Mucosa of descending colon (tissue), 3 donors: Measurements from ENCODE around the gene NCBP3. TPM values are rescaled to one million over a fixed set of nuclear protein-coding genes. Genes with fewer than 3 reads are reported as not detected.

Experiments used
- ATAC-seq: fragments of 200-7000 bp; cut with Tn5 transposase; one replicate; pipeline ENCODE4 v1.9.1; 2020; ENCODE audit warnings: mild to moderate bottlenecking, moderate library complexity
- DNase-seq, 3 donors: peaks; one replicate each; pipeline ENCODE4 v3.0.0-alpha.2; 2020
- H3K36me3 ChIP-seq: fragments of 200-600 bp; one replicate; pipeline ENCODE4 v1.8.0; 2021; ENCODE audit warnings: low read depth, mild to moderate bottlenecking
- H3K4me1 ChIP-seq: fragments of 200-600 bp; one replicate; pipeline ENCODE4 v1.8.0; 2021; ENCODE audit warnings: low read depth, mild to moderate bottlenecking
- H3K4me3 ChIP-seq: fragments of 200-600 bp; one replicate; pipeline ENCODE4 v1.8.0; 2021; ENCODE audit warnings: mild to moderate bottlenecking
- H3K9me3 ChIP-seq: fragments of 200-600 bp; one replicate; pipeline ENCODE4 v1.8.0; 2021; ENCODE audit warnings: mild to moderate bottlenecking
- CTCF ChIP-seq: fragments of 200-600 bp; IDR thresholded peaks from one replicate; pipeline ENCODE4 v1.8.0; 2022; ENCODE audit warnings: antibody characterized with exemption, mild to moderate bottlenecking
- intact Hi-C, 2 donors: fragments of 100-400 bp; cut with DNase I in 1 of 2; cut with micrococcal nuclease in 1 of 2; formaldehyde crosslinking; loops; one replicate each; pipeline versions ENCODE4 v1.11.0 to v1.11.1; 2022; cut with DNase I, micrococcal nuclease
- total RNA-seq, 3 donors: library from RNA; stranded (reverse); fragmentation: NEBNext Ultra II Directional in 2 of 3; extraction: Animal tissue kit (Norgen Biotek cat#: 25700) in 2 of 3; gene quantifications; one replicate each; pipeline versions ENCODE4 v1.2.1 to v1.2.4, GENCODE V29; 2021 to 2023
- donor health status: DM: no; HTN: no; CAD: no; lungs with moderate emphysema.
- donor health status: DM: no; HTN: no; CAD: no.
- donor health status: DM: no; HTN: yes; CAD: no.

NCBP3 gene
- total RNA-seq, 3 donors from 2014 or later = 39.4 to 50.5 (median 44.7) TPM

- DNase-seq (peak; percentile 93 to 95 (median 93)), ATAC-seq (peak; percentile 76)
- H3K36me3 ChIP-seq = no peaks in the 10 kb centered on the region
- intact Hi-C loops = no loop called here
- TF ChIP-seq CTCF = no peak
- H3K4me3 ChIP-seq = peak within 1 kb of the TSS; percentile 30
- peaks cover 48% of the 10 kb centered on the region for H3K4me1 ChIP-seq
- no peaks in the 10 kb centered on the region for H3K9me3 ChIP-seq
Observed at GRCh38 chr17:3893003-3893719, 47.1 kb upstream of the NCBP3 start, which contains the start of gene CAMKK1. TSS of gene CAMKK1 (minus strand) at chr17:3893053. CDS start at chr17:3885687, 7,366 bp downstream.

- ATAC-seq (peak; percentile 13), DNase-seq (peak; percentile 75 to 92 (median 81))
- Histone ChIP-seq H3K4me1 (peaks cover 52% of the 10 kb centered on the region), H3K4me3 (peak overlapping the region; percentile 19), H3K9me3 (no peaks in the 10 kb centered on the region), H3K36me3 (no peaks in the 10 kb centered on the region)
- no peak for TF ChIP-seq CTCF
- intact Hi-C loops = no loop called here
Observed at GRCh38 chr17:3892095-3892998, 46.3 kb upstream of the NCBP3 start.

- no peaks in the 10 kb centered on the region for H3K36me3 ChIP-seq
- H3K9me3 ChIP-seq = no peaks in the 10 kb centered on the region
- TF ChIP-seq CTCF = no peak
- ATAC-seq (no peak), DNase-seq (no peak)
- intact Hi-C loops = no loop called here
- peaks cover 52% of the 10 kb centered on the region for H3K4me1 ChIP-seq
- no peak overlapping the region for H3K4me3 ChIP-seq
Observed at GRCh38 chr17:3891626-3892094, 45.6 kb upstream of the NCBP3 start.

- intact Hi-C loops = no loop called here
- Histone ChIP-seq H3K4me1 (peaks cover 46% of the 10 kb centered on the region), H3K9me3 (no peaks in the 10 kb centered on the region)
Observed at GRCh38 chr17:3890878-3891219, 44.8 kb upstream of the NCBP3 start.

More at GRCh38 chr17:3890878-3891219, 44.8 kb upstream of the NCBP3 start:
- no peak for DNase-seq
- Histone ChIP-seq H3K4me3 (no peak overlapping the region), H3K36me3 (no peaks in the 10 kb centered on the region)
- no peak for TF ChIP-seq CTCF
- ATAC-seq = no peak
